Neuron (in vitro differentiated cells): ENCODE data around the gene PRRC2B.

Source experiments
- H2AFZ ChIP-seq: one replicate; pipeline ENCODE4 v1.6.1; 2013; ENCODE audit warnings: low read depth, mild to moderate bottlenecking, inconsistent platforms, low read length, moderate library complexity
- H3K27me3 ChIP-seq: one replicate; pipeline ENCODE4 v1.6.1; 2013; ENCODE audit warnings: low read length; ENCODE audit not compliant: insufficient read depth
- H3K36me3 ChIP-seq: one replicate; pipeline ENCODE4 v1.6.1; 2013; ENCODE audit warnings: low read length; ENCODE audit not compliant: insufficient read depth
- H3K4me1 ChIP-seq: one replicate; pipeline ENCODE4 v1.6.1; 2013; ENCODE audit warnings: low read length; ENCODE audit not compliant: insufficient read depth
- H3K4me3 ChIP-seq: 2 replicates; pipeline ENCODE4 v1.5.1; 2013; ENCODE audit warnings: mild to moderate bottlenecking, low read length, moderate library complexity
- H3K9me3 ChIP-seq: one replicate; pipeline ENCODE4 v1.6.1; 2013; ENCODE audit warnings: low read length

PRRC2B gene

GRCh38 chr9:131521822-131522221 lies 127.9 kb downstream of the PRRC2B start:
- Histone ChIP-seq H3K36me3 (peaks cover 91% of the 10 kb centered on the region), H2AFZ (no peak overlapping the region), H3K27me3 (no peaks in the 10 kb centered on the region), H3K4me3 (no peak overlapping the region), H3K9me3 (no peaks in the 10 kb centered on the region), H3K4me1 (no peaks in the 10 kb centered on the region)

GRCh38 chr9:131522257-131523085 lies 128.6 kb downstream of the PRRC2B start:
- Histone ChIP-seq H3K4me1 (no peaks in the 10 kb centered on the region), H3K4me3 (no peak overlapping the region), H3K27me3 (no peaks in the 10 kb centered on the region), H2AFZ (no peak overlapping the region), H3K36me3 (peaks cover 92% of the 10 kb centered on the region), H3K9me3 (no peaks in the 10 kb centered on the region)

GRCh38 chr9:131523086-131523388 lies 129.2 kb downstream of the PRRC2B start:
- H3K27me3 ChIP-seq = no peaks in the 10 kb centered on the region
- no peaks in the 10 kb centered on the region for H3K9me3 ChIP-seq
- peaks cover 89% of the 10 kb centered on the region for H3K36me3 ChIP-seq
- no peak overlapping the region for H3K4me3 ChIP-seq
- no peak overlapping the region for H2AFZ ChIP-seq
- no peaks in the 10 kb centered on the region for H3K4me1 ChIP-seq

GRCh38 chr9:131523451-131524435 lies 129.9 kb downstream of the PRRC2B start:
- Histone ChIP-seq H3K4me3 (no peak overlapping the region), H3K27me3 (no peaks in the 10 kb centered on the region), H2AFZ (no peak overlapping the region), H3K36me3 (peaks cover 89% of the 10 kb centered on the region), H3K9me3 (no peaks in the 10 kb centered on the region), H3K4me1 (no peaks in the 10 kb centered on the region)

- Histone ChIP-seq H3K27me3 (no peaks in the 10 kb centered on the region), H2AFZ (no peak overlapping the region), H3K36me3 (peaks cover 89% of the 10 kb centered on the region), H3K9me3 (no peaks in the 10 kb centered on the region), H3K4me1 (peaks cover 4% of the 10 kb centered on the region), H3K4me3 (no peak overlapping the region)
Observed at GRCh38 chr9:131524665-131525315, 130.9 kb downstream of the PRRC2B start.

- no peaks in the 10 kb centered on the region for H3K27me3 ChIP-seq
- H3K36me3 ChIP-seq = peaks cover 83% of the 10 kb centered on the region
Observed at GRCh38 chr9:131525643-131526565, 132.0 kb downstream of the PRRC2B start.

GRCh38 chr9:131528186-131528585 lies 134.3 kb downstream of the PRRC2B start:
- Histone ChIP-seq H3K27me3 (no peaks in the 10 kb centered on the region), H2AFZ (no peak overlapping the region), H3K9me3 (no peaks in the 10 kb centered on the region), H3K36me3 (peaks cover 60% of the 10 kb centered on the region), H3K4me3 (no peak overlapping the region), H3K4me1 (peaks cover 11% of the 10 kb centered on the region)

More at GRCh38 chr9:131525643-131526565, 132.0 kb downstream of the PRRC2B start:
- H3K9me3 ChIP-seq = no peaks in the 10 kb centered on the region
- H3K4me1 ChIP-seq = peaks cover 11% of the 10 kb centered on the region
- H3K4me3 ChIP-seq = no peak overlapping the region
- no peak overlapping the region for H2AFZ ChIP-seq

GRCh38 chr9:131528886-131529505 lies 135.1 kb downstream of the PRRC2B start:
- no peaks in the 10 kb centered on the region for H3K27me3 ChIP-seq
- H3K36me3 ChIP-seq = peaks cover 52% of the 10 kb centered on the region
- peaks cover 11% of the 10 kb centered on the region for H3K4me1 ChIP-seq
- no peak overlapping the region for H2AFZ ChIP-seq
- no peaks in the 10 kb centered on the region for H3K9me3 ChIP-seq
- no peak overlapping the region for H3K4me3 ChIP-seq

- Histone ChIP-seq H3K4me3 (peak overlapping the region; percentile 53), H3K4me1 (peaks cover 11% of the 10 kb centered on the region), H3K9me3 (no peaks in the 10 kb centered on the region), H3K36me3 (peaks cover 45% of the 10 kb centered on the region), H2AFZ (no peak overlapping the region), H3K27me3 (no peaks in the 10 kb centered on the region)
Observed at GRCh38 chr9:131529597-131530545, 136.0 kb downstream of the PRRC2B start.

- Histone ChIP-seq H3K9me3 (no peaks in the 10 kb centered on the region), H2AFZ (peak overlapping the region; percentile 93), H3K4me1 (peaks cover 11% of the 10 kb centered on the region), H3K4me3 (peak overlapping the region; percentile 53), H3K27me3 (no peaks in the 10 kb centered on the region), H3K36me3 (peaks cover 40% of the 10 kb centered on the region)
Observed at GRCh38 chr9:131530546-131530919, 136.6 kb downstream of the PRRC2B start.
